GM21423 (cell line): ENCODE measurements around the gene DGCR2.
"Not testable (repeated sequence)": the region's sequence is repeated elsewhere in the genome, so short reads cannot be mapped to it uniquely, and the experiment has no call there.

Experiments
- ATAC-seq: cut with Tn5 transposase; IDR thresholded peaks from one replicate; pipeline ENCODE4 v1.9.1; 2021; ENCODE audit warnings: mild to moderate bottlenecking, moderate library complexity; ENCODE audit not compliant: unreplicated experiment

DGCR2 gene

GRCh38 chr22:19086896-19087295 is 35.3 kb downstream of the DGCR2 start:
- no peak for ATAC-seq

GRCh38 chr22:19086417-19086816 is 35.8 kb downstream of the DGCR2 start:
- ATAC-seq, result no peak

DNA sequence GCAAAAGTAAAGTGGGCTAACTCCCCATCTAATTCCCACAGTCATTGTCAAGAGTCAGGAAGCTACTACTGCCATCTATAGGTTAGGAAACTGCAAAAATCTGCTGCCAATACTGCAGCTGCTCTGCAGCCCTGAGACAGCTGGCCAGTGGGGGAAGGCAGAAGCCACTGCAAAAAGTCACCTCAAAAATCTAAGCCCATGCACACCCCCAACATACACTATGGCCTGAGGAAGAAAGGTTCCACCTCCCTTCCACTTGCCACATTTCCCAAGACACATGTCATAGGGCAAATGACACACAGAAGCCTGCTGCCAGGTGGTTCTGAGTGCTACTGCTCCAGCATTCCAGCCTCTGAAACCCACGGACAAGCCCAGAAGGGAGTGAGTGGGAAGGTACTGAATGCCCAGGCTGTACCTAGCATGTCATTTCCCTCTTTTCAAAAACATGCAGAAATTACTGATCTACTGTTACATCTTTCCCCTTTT is 36.9 kb downstream of the DGCR2 start:
- no peak for ATAC-seq

DNA sequence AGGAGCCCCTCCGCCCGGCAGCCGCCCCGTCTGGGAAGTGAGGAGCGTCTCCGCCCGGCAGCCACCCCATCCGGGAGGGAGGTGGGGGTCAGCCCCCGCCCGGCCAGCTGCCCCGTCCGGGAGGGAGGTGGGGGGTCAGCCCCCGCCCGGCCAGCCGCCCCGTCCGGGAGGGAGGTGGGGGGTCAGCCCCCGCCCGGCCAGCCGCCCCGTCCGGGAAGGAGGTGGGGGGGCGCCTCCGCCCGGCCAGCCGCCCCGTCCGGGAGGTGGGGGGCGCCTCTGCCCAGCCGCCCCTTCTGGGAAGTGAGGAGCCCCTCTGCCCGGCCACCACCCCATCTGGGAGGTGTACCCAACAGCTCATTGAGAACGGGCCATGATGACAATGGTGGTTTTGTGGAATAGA is 37.6 kb downstream of the DGCR2 start:
- ATAC-seq, result not testable (repeated sequence)

DNA sequence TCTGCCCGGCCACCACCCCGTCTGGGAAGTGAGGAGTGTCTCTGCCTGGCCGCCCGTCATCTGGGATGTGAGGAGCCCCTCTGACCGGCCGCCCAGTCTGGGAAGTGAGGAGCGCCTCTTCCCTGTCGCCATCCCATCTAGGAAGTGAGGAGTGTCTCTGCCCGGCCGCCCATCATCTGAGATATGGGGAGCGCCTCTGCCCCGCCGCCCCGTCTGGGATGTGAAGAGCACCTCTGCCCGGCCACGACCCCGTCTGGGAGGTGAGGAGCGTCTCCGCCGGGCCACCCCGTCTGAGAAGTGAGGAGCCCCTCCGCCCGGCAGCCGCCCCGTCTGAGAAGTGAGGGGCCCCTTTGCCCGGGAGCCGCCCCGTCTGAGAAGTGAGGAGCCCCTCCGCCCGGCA is 38.1 kb downstream of the DGCR2 start:
- ATAC-seq, result not testable (repeated sequence)

GRCh38 chr22:19082793-19083192 is 39.4 kb downstream of the DGCR2 start:
- no peak for ATAC-seq

DNA sequence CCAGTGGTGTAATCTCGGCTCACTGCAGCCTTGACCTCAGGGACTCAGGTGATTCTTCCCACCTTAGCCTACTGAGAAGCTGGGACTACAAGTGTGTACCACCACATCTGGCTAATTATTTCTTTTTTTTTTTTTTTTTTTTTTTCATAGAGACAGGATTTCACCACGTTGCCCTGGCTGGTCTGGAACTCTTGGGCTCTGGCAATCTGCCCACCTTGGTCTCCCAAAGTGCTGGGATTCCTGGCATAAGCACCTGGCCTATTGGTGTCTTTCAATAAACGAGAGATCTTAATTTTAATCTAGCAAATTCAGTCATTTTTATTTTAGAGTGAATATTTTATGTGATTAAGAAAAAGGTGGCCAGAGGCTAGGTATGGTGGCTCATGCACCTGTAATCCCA is 40.1 kb downstream of the DGCR2 start:
- no peak for ATAC-seq

- ATAC-seq, result no peak
Measured at GRCh38 chr22:19081351-19081750, 40.9 kb downstream of the DGCR2 start.

GRCh38 chr22:19080853-19081252 is 41.4 kb downstream of the DGCR2 start:
- no peak for ATAC-seq

DNA sequence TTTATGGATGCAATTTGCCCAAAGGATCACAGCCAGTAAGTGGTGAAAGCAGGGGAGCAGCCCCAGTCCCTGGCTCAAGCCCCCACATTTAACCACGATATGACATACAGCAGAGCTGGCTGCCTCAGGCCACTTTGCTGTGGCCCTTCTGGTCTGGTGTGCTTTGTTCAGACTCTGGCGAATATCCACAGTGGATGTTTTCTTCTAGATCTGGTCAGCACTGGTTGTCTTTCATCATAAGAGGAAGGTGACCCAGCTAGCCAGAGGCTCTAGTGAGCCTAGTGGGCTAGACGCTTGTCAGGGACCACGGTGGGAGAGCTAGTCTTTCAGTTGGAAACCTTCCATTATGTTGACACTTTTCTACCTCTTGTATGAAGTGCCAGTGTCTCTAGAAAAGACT is 42.5 kb downstream of the DGCR2 start:
- no peak for ATAC-seq

- ATAC-seq, result no peak
Measured at GRCh38 chr22:19075404-19075803, 46.8 kb downstream of the DGCR2 start.

GRCh38 chr22:19072853-19073252 is 49.4 kb downstream of the DGCR2 start:
- ATAC-seq, result not testable (repeated sequence)

DNA sequence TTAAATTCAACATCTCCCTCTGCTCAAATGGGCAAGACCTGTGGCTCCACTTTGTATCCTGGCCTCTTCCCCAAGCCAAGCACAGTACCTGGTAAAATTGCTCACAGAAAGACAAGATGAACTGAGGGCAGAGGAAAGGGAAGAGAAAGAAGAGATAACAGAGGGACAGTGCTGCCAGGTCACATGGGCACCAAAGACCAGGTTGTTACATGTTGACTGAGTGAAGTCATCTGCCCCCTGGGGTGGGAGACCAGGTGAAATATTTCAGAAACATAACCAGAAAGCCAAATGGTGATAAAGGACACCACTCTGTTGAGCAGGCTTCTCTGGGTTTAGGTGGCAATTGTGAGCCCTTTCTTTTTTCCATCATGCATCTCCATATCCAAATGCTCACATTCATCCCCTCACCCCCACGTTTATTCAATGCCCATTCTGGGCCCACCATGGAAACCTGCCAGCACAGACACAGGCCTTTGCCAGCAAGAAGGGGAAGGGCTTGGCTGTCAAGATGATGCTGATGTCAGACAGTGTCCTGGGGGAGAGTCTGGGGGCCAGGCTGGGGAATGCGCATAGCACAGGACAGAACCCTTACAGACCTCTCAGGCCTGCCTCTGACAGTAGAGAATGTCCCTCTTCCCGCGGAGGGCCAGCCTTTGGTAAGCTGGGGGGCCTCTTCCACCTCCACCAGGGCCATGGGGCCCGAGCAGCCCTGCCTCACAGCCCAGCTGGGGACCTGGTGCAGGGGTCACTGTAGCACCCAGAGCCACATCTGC is 51.6 kb downstream of the DGCR2 start:
- ATAC-seq, result no peak

DNA sequence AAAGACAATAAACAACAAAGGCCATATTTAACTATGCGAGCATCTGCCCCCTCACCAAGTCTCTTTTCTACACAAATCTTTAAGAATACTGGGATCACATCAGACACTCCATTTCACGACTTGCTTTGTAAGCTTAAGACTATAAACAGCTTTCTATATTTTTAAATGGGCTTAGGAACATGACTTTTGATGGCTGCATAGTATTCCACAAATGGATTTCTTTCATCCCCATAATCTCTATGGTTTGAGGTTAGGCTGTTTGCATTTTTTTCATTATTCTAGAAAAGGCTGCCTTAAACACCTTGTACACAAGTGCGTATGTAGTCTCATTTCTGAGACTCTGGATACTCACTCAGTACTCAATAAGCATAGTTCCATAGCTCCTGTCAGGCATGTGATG is 52.8 kb downstream of the DGCR2 start:
- ATAC-seq, result no peak

- no peak for ATAC-seq
Measured at GRCh38 chr22:19068784-19069271, 53.4 kb downstream of the DGCR2 start.

DNA sequence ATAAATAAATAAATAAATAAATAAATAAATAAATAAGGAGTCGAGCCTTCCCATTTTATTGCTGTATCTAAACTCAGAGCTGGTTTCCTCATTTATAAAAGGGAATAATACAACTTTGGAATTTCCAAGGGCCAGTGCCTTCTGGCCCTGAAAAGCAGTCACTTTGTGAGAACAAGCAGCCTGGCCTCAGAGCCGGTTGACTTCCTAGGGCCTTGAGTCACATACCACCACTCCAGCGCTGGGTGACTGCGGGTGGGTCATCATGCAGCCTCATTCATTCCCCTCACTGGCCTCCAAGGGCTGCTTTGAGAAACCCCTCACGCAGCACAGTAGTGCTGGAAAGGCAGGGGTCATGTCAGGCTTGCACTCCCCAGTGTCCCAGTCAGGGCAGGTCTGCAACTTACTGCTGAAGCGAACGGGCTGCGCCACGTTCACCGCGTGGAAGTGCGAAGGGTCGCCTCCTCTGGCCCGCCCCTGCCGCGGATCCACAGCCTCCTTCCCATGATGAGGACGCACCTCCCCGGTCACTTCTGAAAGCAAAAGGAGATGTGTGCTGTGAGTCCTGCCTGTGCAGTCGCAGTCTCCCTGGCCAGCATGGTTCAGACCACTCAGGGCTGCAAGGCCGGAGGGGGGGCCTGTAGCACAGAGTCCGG is 54.4 kb downstream of the DGCR2 start:
- ATAC-seq, result no peak

- no peak for ATAC-seq
Measured at GRCh38 chr22:19066531-19067271, 55.5 kb downstream of the DGCR2 start.

DNA sequence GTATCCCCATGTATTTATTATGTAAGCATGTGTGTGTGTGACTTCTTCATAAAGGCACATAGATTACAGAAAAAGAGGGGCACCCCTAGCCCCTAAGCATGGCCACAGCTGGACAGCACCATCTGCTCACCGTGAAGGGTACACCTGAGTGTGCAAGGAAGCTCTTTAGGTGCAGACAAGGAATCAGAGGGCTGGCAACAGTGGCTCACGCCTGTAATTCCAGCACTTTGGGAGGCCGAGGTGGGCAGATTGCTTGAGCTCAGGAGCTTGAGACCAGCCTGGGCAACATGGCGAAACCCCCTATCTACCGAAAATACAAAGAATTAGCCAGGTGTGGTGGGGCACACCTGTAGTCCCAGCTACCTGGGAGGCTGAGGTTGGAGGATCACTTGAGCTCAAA is 56.3 kb downstream of the DGCR2 start:
- no peak for ATAC-seq

GRCh38 chr22:19065298-19065859 is 56.8 kb downstream of the DGCR2 start:
- ATAC-seq, result no peak

GRCh38 chr22:19064354-19065054 is 57.7 kb downstream of the DGCR2 start:
- ATAC-seq, result no peak
